K562 (cell line): Measurements from ENCODE around the gene SORCS2. TPM values are rescaled to one million over a fixed set of nuclear protein-coding genes. Genes with fewer than 3 reads are reported as not detected.

Experiments used
- SAP30 ChIP-seq: fragments of 200-600 bp; sonication (generic); IDR thresholded peaks from 2 replicates; pipeline ENCODE4 v1.6.1; 2012; ENCODE audit warnings: borderline replicate concordance, low read depth, mild to moderate bottlenecking, moderate library complexity, low read length, control low read depth, inconsistent platforms; ENCODE audit not compliant: insufficient read depth, poor library complexity, severe bottlenecking
- polyA plus RNA-seq, 8 experiments: library from polyadenylated mRNA; depleted of rRNA in 4 of 8; stranded (reverse) in 5 of 8; unstranded in 3 of 8; fragments of >200 nt; fragmentation: Nextera tagmentation in 2 of 8; fragmentation: Illumina TruSeq in 1 of 8; extraction: Ambion mirVana in 2 of 8; extraction: Trizol in 1 of 8; gene quantifications; 2 replicates each; pipeline versions ENCODE4 v1.2.1 to v1.2.3, GENCODE V29; 2011 to 2014; ENCODE audit warnings: inconsistent platforms in 1 of 8, missing spikeins in 1 of 8
- total RNA-seq, 7 experiments: library from RNA; depleted of rRNA in 6 of 7; stranded (reverse); fragments of >200 nt in 6 of 7; fragmentation: Illumina TruSeq in 2 of 7; extraction: Trizol in 2 of 7; gene quantifications; 2 replicates each; pipeline versions ENCODE4 v1.2.1 to v1.2.3, GENCODE V29; 2011 to 2021; ENCODE audit warnings: low replicate concordance in 1 of 7
- TF ChIP-seq, protein P1 (sequence below): sonication (generic); formaldehyde crosslinking; IDR thresholded peaks from 2 replicates; pipeline ENCODE4 v1.8.0; 2022; ENCODE audit warnings: mild to moderate bottlenecking, missing genetic modification reagents
- TF ChIP-seq, protein P2 (sequence below): fragments of 450-650 bp; formaldehyde crosslinking; IDR thresholded peaks from 2 replicates; pipeline ENCODE4 v1.4.0; 2022; ENCODE audit warnings: mild to moderate bottlenecking, moderate library complexity
- TF ChIP-seq, protein P3 (sequence below): fragments of 250-450 bp; sonication (Bioruptor Pico); IDR thresholded peaks from 2 replicates; pipeline ENCODE4 v1.8.0; 2022; ENCODE audit warnings: moderate library complexity, mild to moderate bottlenecking, inconsistent platforms

SORCS2 gene
- total and polyA plus RNA-seq, 9 of the 15 experiments (the other 6 are each of a cell fraction or from before 2014, with no cell fraction given): not detected

DNA sequence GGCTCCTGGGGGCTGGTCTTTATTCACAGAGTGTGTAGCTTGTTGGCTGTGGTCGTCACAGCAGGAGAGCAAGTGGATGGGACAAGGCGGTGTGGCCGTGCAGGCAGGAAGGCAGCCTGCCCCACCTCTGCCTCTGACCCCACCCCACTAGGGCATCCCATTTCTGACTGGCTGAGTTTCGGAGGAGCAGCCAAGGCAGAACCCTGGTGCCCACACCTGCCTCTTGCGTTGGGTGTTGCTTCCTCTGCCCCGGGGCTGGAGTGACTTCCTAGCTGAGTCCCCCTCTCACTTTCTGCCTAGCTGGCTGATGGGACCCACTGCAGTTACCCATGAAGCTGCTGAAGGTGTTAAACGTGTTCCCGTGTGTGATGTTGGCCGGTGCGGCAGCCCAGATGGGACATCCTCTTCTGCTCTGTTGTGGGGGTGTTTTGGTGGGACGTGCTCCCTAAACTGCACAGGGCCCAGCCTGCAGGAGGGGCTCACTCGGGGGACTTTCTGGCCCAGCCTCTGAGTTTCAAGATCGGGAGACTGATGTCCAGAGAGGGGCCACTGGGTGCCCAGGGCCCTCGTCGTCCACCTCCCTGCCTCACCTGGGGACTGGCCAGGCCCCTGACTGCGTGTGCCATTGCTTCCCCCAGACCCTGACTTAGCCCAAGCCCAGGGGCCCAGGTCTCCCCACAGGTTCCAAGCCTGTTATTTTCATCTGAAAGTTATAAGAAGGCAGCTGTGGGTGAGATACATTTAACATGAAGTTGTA is 140.9 kb downstream of the SORCS2 start (continued):
- no peak for TF ChIP-seq SAP30
- TF ChIP-seq, protein P1, sequence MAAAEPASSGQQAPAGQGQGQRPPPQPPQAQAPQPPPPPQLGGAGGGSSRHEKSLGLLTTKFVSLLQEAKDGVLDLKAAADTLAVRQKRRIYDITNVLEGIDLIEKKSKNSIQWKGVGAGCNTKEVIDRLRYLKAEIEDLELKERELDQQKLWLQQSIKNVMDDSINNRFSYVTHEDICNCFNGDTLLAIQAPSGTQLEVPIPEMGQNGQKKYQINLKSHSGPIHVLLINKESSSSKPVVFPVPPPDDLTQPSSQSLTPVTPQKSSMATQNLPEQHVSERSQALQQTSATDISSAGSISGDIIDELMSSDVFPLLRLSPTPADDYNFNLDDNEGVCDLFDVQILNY: no peak
- TF ChIP-seq, protein P2, sequence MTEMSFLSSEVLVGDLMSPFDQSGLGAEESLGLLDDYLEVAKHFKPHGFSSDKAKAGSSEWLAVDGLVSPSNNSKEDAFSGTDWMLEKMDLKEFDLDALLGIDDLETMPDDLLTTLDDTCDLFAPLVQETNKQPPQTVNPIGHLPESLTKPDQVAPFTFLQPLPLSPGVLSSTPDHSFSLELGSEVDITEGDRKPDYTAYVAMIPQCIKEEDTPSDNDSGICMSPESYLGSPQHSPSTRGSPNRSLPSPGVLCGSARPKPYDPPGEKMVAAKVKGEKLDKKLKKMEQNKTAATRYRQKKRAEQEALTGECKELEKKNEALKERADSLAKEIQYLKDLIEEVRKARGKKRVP (CRISPR knock-in tag): no peak
- TF ChIP-seq, protein P3, sequence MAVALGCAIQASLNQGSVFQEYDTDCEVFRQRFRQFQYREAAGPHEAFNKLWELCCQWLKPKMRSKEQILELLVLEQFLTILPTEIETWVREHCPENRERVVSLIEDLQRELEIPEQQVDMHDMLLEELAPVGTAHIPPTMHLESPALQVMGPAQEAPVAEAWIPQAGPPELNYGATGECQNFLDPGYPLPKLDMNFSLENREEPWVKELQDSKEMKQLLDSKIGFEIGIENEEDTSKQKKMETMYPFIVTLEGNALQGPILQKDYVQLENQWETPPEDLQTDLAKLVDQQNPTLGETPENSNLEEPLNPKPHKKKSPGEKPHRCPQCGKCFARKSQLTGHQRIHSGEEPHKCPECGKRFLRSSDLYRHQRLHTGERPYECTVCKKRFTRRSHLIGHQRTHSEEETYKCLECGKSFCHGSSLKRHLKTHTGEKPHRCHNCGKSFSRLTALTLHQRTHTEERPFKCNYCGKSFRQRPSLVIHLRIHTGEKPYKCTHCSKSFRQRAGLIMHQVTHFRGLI (CRISPR knock-in tag): no peak
